NCI-H748 (cell line): ENCODE data around the gene SNAI3.

Experiments
- DNase-seq: peaks from one replicate; lab custom pipeline; 2025; ENCODE audit not compliant: unreplicated experiment; lab: John Stamatoyannopoulos, UW

SNAI3 gene

DNA sequence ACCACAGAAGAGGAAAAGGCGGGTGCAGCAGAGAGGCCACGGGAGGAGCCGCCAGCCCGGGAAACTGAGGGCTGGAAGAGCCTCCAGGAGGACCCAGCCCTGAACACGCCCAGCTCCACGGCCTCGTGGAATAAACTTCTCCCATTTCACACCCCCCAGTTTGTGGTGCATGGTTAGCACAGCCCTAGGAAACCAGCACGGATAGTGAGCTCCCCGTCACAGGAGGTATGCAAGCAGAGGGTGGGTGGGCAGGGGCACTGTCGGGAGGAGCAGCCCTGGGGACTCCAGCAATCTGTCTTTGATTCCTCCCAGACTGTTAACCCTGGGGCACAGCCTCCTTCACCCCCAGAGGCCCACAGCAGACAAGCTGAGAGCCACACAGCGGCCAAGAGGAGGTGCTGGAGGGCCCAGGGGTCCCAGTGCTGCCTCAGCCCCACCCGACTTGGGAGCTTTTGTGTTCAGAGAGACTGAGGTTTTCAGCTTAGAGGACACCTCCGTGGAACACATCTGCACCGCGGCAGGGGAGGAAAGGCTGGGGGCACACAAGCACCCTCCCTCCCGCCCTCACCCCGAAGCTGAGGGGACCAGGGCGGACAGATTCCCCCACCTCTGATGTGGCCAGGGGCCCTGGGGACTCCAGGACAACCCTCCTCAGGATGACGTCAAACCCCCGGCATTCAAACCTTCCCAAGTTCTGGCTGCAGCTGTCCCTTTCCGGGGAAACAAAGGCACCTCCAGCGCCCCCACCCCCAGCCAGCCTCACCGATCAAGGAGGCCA is 49.6 kb downstream of the SNAI3 start:
- no peak for DNase-seq

GRCh38 chr16:88635671-88636319 is 50.5 kb downstream of the SNAI3 start:
- peak; percentile 62 for DNase-seq

- no peak for DNase-seq
Measured at GRCh38 chr16:88634994-88635670, 51.2 kb downstream of the SNAI3 start.

- no peak for DNase-seq
Measured at GRCh38 chr16:88634141-88634993, 51.9 kb downstream of the SNAI3 start.

- DNase-seq: no peak
Measured at GRCh38 chr16:88633684-88634140, 52.6 kb downstream of the SNAI3 start.

- DNase-seq: no peak
Measured at GRCh38 chr16:88632587-88632930, 53.7 kb downstream of the SNAI3 start.

DNA sequence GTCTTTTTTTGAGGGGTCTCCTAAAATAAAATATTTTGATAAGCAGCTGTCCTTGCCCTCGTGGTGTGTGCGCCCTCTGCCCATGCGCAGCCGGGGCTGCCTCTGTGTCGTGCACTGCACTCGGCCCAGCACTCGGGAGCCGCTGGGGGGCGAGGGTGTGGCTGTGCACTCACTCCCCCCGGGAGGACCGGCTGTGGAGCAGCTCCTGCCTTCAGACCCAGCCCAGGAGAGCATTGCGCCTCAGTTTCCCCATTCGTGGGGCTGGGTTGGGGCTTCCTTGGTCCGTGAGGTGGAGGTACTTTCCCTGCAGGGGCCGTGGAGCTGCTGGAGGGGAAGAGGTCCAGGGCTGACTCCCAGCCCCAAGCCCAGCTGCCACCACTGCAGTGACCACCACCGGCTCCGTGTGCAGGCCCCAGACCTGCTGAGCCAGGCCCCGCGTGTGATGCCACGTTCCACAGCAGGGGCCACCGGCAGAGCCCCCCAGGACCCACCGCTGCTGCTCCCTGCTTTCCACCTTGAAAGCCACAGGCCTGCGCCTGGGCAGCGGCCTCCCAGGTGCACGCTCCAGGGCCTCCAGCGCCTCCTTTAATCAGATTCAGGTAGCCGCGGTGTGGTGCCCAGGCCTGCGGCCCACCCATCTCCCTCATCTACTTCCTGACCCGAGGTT is 54.3 kb downstream of the SNAI3 start:
- DNase-seq: no peak

- DNase-seq: no peak
Measured at GRCh38 chr16:88631384-88631783, 54.9 kb downstream of the SNAI3 start.

DNA sequence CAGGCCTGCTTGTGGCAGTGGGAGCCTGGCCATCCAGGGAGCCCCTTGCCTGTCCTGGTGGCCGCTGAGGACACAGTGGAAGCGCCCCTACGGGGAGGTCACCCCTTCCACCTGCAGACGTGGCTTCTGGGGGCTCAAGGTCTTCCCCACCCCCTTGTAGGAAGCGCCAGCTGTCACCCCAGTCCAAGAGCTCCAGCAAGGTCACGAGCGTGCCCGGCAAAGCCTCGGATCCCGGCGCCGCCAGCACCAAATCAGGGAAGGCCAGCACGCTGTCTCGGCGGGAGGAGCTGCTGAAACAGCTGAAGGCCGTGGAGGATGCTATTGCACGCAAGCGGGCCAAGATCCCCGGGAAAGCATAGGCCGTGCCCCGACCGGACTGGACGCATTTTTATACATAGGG is 55.4 kb downstream of the SNAI3 start:
- DNase-seq: no peak

DNA sequence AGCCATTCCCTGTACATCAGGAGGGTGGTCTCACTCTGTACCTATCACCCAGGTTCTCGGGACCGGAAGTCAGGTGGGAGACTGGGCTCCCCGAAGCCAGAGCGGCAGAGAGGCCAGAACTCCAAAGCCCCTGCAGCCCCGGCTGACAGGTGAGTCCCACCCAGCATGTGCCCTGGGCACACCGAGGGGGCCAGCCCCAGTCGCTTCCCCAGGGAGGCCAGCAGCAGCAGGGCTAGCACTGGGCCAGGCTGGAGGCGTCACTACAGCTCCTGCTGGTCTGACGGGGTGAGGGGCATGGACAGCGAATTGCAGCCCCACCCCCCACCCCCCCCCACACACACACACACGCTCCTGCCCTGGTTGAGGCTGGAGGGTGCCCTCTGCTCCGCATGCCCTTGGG is 55.9 kb downstream of the SNAI3 start:
- DNase-seq: no peak

GRCh38 chr16:88629835-88630234 is 56.5 kb downstream of the SNAI3 start:
- no peak for DNase-seq

DNA sequence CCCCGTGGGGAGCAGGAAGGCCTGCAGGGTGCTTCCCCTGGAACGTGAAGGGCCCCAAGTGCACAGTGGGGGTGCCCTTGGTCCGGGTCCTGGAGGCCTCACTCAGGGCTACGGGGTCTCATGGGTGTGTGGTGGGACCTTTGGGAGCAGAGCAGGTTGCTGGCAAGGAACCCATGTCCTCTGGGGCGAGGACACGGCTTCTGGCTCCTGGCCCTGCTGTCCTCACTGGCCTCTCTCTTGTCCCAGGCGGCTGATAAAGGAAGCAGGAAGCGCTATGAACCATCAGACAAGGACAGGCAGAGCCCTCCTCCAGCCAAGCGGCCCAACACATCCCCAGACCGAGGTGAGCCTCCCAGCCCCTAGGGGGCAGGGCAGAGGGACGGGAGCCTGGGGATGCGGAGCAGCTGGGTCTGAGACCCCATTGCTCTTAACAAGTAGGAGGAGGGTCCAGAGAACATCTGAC is 57.8 kb downstream of the SNAI3 start:
- DNase-seq: peak; percentile 2
